ENCODE results near the gene ADARB2. TPM values are rescaled to one million over a fixed set of nuclear protein-coding genes. Genes with fewer than 3 reads are reported as not detected.

The ADARB2 gene
- total RNA-seq, 1 donor from 2014 or later: not detected

- intact Hi-C loops (cut with DNase I): no loop called here
- Histone ChIP-seq H3K4me1 (no peaks in the 10 kb centered on the region), H3K9me3 (no peaks in the 10 kb centered on the region), H3K4me3 (no peak overlapping the region), H3K36me3 (no peaks in the 10 kb centered on the region), H3K27me3 (no peaks in the 10 kb centered on the region), H3K27ac (no peak overlapping the region)
- peak in 1 of 2 donors; percentile 34 for DNase-seq (ENCODE audit: low spot score in 2 of 2)
- TF ChIP-seq CTCF (IDR thresholded peaks at IDR 0.05): no peak
These were observed 369.1 kb downstream of the ADARB2 start for GRCh38 chr10:1367938-1368841.

DNA sequence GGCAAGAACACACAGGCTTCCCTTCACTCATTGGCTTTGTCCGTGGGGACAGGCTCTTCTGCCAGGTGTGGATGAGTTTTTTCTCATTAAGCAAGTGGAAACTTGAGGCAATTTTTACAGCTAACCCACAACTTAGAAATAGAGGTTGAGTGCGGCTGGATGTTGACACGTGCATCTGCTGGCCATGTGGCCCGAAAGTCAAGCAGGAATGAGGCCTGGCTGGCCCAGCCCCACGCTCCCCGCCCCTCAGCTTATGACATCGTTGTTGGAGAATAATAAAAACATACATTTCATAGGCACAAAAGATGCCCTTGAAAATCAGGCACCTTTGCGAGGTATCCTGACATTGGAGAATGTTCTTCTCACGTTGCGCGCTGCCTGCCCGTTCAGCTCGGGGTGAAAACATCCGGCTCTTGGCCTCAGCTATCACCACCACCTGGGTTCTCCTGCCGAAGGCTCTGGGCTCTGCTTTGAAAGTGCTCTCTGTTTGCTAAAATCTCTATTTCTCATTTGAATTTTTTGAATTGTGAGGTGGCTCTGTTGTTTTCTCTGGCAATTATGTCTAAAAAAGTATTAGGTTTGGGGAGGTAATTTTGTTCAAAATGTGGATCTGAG is 370.4 kb downstream of the ADARB2 start:
- Histone ChIP-seq H3K9me3 (no peaks in the 10 kb centered on the region), H3K27ac (no peak overlapping the region), H3K4me3 (no peak overlapping the region), H3K4me1 (no peaks in the 10 kb centered on the region), H3K27me3 (no peaks in the 10 kb centered on the region), H3K36me3 (no peaks in the 10 kb centered on the region)
- no peak for TF ChIP-seq CTCF (IDR thresholded peaks at IDR 0.05)
- peak in 1 of 2 donors; percentile 31 for DNase-seq (ENCODE audit: low spot score in 2 of 2)
- intact Hi-C loops (cut with DNase I): no loop called here

DNA sequence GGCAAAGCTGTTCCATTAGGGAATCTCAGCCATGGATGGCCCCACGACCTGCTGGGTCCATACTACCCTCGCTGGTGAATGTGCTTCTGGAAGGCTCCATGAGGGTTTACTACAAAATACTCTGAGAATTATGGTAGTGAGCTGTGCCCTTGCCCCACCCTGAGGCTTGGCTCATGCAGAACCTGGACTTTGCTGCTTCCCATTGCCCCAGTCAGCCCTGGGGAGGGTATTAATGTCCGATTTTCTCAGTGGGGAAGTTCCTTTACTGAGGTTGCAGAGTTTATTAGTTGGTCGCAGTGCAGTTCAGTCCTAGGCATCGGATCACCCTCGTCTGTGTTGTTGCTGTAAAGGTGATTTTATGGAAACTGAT is 371.0 kb downstream of the ADARB2 start:
- intact Hi-C loops (cut with DNase I): no loop called here
- Histone ChIP-seq H3K4me3 (no peak overlapping the region), H3K9me3 (no peaks in the 10 kb centered on the region), H3K4me1 (no peaks in the 10 kb centered on the region), H3K27ac (no peak overlapping the region), H3K27me3 (no peaks in the 10 kb centered on the region), H3K36me3 (no peaks in the 10 kb centered on the region)
- TF ChIP-seq CTCF (IDR thresholded peaks at IDR 0.05): no peak
- peak in 1 of 2 donors; percentile 31 for DNase-seq (ENCODE audit: low spot score in 2 of 2)

DNA sequence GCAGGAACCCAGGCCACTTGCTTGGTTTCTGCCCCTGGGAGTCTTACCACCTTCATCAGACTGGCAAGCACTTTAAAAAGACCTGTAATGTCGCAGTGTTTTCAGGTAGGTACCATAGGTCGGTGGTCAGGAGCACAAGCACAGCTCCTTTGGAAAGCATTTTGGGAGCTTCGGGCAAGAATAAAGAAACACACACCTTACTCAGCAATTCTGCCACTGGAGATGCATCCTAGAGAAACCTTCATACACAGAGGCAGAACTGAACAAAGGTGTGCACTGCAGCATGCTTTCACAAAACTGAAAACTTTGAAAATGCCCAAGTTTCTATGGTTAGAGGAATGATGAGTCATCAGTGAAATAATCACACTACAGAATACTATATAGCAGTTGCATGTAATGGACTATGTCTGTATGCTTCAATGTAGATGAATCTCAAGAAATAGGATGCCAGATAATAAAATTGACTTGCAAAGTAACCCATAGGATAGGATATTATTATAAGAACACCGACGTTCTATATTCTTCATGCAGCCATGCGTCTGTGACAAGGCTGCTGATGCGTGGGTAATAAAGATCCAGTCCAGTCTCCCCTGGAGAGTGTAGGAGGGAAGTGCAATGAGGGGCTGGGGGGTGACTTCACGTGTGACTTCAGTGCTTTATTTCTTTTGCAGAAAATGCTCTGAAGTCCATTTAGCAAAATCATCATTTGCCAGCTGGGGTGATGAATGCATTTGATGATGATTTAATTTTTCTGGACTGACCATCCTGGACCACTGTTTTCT is 371.6 kb downstream of the ADARB2 start:
- no peaks in the 10 kb centered on the region for H3K27me3 ChIP-seq
- intact Hi-C loops (cut with DNase I): no loop called here
- H3K27ac ChIP-seq: no peak overlapping the region
- no peaks in the 10 kb centered on the region for H3K9me3 ChIP-seq
- peak in 1 of 2 donors; percentile 30 for DNase-seq (ENCODE audit: low spot score in 2 of 2)
- no peaks in the 10 kb centered on the region for H3K36me3 ChIP-seq
- H3K4me1 ChIP-seq: no peaks in the 10 kb centered on the region
- no peak for TF ChIP-seq CTCF (IDR thresholded peaks at IDR 0.05)
- H3K4me3 ChIP-seq: no peak overlapping the region

- no peaks in the 10 kb centered on the region for H3K36me3 ChIP-seq
- intact Hi-C loops (cut with DNase I): no loop called here
- DNase-seq (ENCODE audit: low spot score in 2 of 2): peak in 1 of 2 donors; percentile 38
These were observed 373.0 kb downstream of the ADARB2 start for GRCh38 chr10:1364151-1364910.

More at GRCh38 chr10:1364151-1364910, 373.0 kb downstream of the ADARB2 start:
- no peak for TF ChIP-seq CTCF (IDR thresholded peaks at IDR 0.05)
- Histone ChIP-seq H3K4me3 (no peak overlapping the region), H3K27me3 (no peaks in the 10 kb centered on the region), H3K9me3 (no peaks in the 10 kb centered on the region), H3K4me1 (no peaks in the 10 kb centered on the region), H3K27ac (no peak overlapping the region)

Measured in ascending aorta (tissue), 2 donors.